ENCODE data around the gene KIF25.

- no peak for TF ChIP-seq CTCF (IDR thresholded peaks at IDR 0.05)
- no peak for TF ChIP-seq EHMT2 (IDR thresholded peaks at IDR 0.05; ENCODE audit: low read depth)
- no peak for TF ChIP-seq MYC (IDR thresholded peaks at IDR 0.05; ENCODE audit: borderline replicate concordance, low read length)
- TF ChIP-seq REST (IDR thresholded peaks at IDR 0.05) = no peak
- no peak for TF ChIP-seq MAFK (IDR thresholded peaks at IDR 0.05; ENCODE audit: partially characterized antibody)
- TF ChIP-seq TP53 (CRISPR knock-in tag; IDR thresholded peaks at IDR 0.05) = no peak
- TF ChIP-seq POLR2A (IDR thresholded peaks at IDR 0.05; ENCODE audit: low read length) = no peak
- TF ChIP-seq CBX2 (IDR thresholded peaks at IDR 0.05; ENCODE audit: borderline replicate concordance, low read depth) = no peak
- TF ChIP-seq EP300 (IDR thresholded peaks at IDR 0.05) = no peak
- TF ChIP-seq ESRRA (IDR thresholded peaks at IDR 0.05; ENCODE audit: borderline replicate concordance, low read length) = no peak
These were observed 64.1 kb downstream of the KIF25 start for GRCh38 chr6:168061269-168062210.

Measured in A549 (cell line).